ENCODE measurements around the gene CLMP. TPM values are rescaled to one million over a fixed set of nuclear protein-coding genes. Genes with fewer than 3 reads are reported as not detected.

CLMP gene
- total RNA-seq, 2 donors from 2014 or later = 3.3 to 13.2 TPM

- no peaks in the 10 kb centered on the region for H3K27me3 ChIP-seq
- TF ChIP-seq CTCF (IDR thresholded peaks at IDR 0.05) = no peak
- H3K9ac ChIP-seq (ENCODE audit: low read depth in 2 of 2, low read length in 2 of 2) = no peak overlapping the region
- DNase-seq = no peak
- no peaks in the 10 kb centered on the region for H3K36me3 ChIP-seq
- no peaks in the 10 kb centered on the region for H3K9me3 ChIP-seq
- intact Hi-C loops (cut with DNase I) = no loop called here
- no peaks in the 10 kb centered on the region for H3K4me1 ChIP-seq
- no peak overlapping the region for H3K27ac ChIP-seq
- H3K4me3 ChIP-seq = no peak overlapping the region
Measured at GRCh38 chr11:123045101-123045500, 149.9 kb downstream of the CLMP start.

GRCh38 chr11:123041185-123041584 is 153.9 kb downstream of the CLMP start:
- no peak for TF ChIP-seq CTCF (IDR thresholded peaks at IDR 0.05)
- H3K27me3 ChIP-seq = no peaks in the 10 kb centered on the region
- no peaks in the 10 kb centered on the region for H3K9me3 ChIP-seq
- intact Hi-C loops (cut with DNase I) = no loop called here
- DNase-seq = no peak
- H3K27ac ChIP-seq = no peak overlapping the region
- no peak overlapping the region for H3K4me3 ChIP-seq
- no peak overlapping the region for H3K9ac ChIP-seq (ENCODE audit: low read depth in 2 of 2, low read length in 2 of 2)
- H3K36me3 ChIP-seq = no peaks in the 10 kb centered on the region
- H3K4me1 ChIP-seq = no peaks in the 10 kb centered on the region

GRCh38 chr11:123040111-123040432 is 155.0 kb downstream of the CLMP start:
- Histone ChIP-seq H3K4me3 (no peak overlapping the region), H3K9ac (ENCODE audit: low read depth in 2 of 2, low read length in 2 of 2) (no peak overlapping the region), H3K27ac (no peak overlapping the region), H3K9me3 (no peaks in the 10 kb centered on the region), H3K36me3 (no peaks in the 10 kb centered on the region), H3K27me3 (no peaks in the 10 kb centered on the region), H3K4me1 (no peaks in the 10 kb centered on the region)
- TF ChIP-seq CTCF (IDR thresholded peaks at IDR 0.05) = no peak
- intact Hi-C loops (cut with DNase I) = no loop called here
- no peak for DNase-seq

GRCh38 chr11:123035831-123036230 is 159.2 kb downstream of the CLMP start:
- no peak for DNase-seq

GRCh38 chr11:123034597-123034996 is 160.5 kb downstream of the CLMP start:
- no peak for DNase-seq
- Histone ChIP-seq H3K27ac (no peak overlapping the region), H3K9ac (ENCODE audit: low read depth in 2 of 2, low read length in 2 of 2) (no peak overlapping the region), H3K9me3 (no peaks in the 10 kb centered on the region), H3K4me3 (no peak overlapping the region), H3K4me1 (no peaks in the 10 kb centered on the region), H3K27me3 (no peaks in the 10 kb centered on the region), H3K36me3 (no peaks in the 10 kb centered on the region)
- intact Hi-C loops (cut with DNase I) = no loop called here
- no peak for TF ChIP-seq CTCF (IDR thresholded peaks at IDR 0.05)

More at GRCh38 chr11:123035831-123036230, 159.2 kb downstream of the CLMP start:
- Histone ChIP-seq H3K27me3 (no peaks in the 10 kb centered on the region), H3K4me1 (no peaks in the 10 kb centered on the region), H3K27ac (no peak overlapping the region), H3K36me3 (no peaks in the 10 kb centered on the region), H3K9me3 (no peaks in the 10 kb centered on the region), H3K4me3 (no peak overlapping the region), H3K9ac (ENCODE audit: low read depth in 2 of 2, low read length in 2 of 2) (no peak overlapping the region)
- no peak for TF ChIP-seq CTCF (IDR thresholded peaks at IDR 0.05)
- intact Hi-C loops (cut with DNase I) = no loop called here

- no peak overlapping the region for H3K4me3 ChIP-seq
- DNase-seq = no peak
- no peak for TF ChIP-seq CTCF (IDR thresholded peaks at IDR 0.05)
- no peaks in the 10 kb centered on the region for H3K9me3 ChIP-seq
- H3K36me3 ChIP-seq = no peaks in the 10 kb centered on the region
- no peaks in the 10 kb centered on the region for H3K27me3 ChIP-seq
- no peak overlapping the region for H3K9ac ChIP-seq (ENCODE audit: low read depth in 2 of 2, low read length in 2 of 2)
- intact Hi-C loops (cut with DNase I) = no loop called here
- no peaks in the 10 kb centered on the region for H3K4me1 ChIP-seq
- H3K27ac ChIP-seq = no peak overlapping the region
Measured at GRCh38 chr11:123033895-123034294, 161.2 kb downstream of the CLMP start.

Measured in colonic mucosa (tissue), 4 donors.